ELR (cell line): ENCODE results near the gene FOXP1.

Experiments
- DNase-seq: peaks from one replicate; pipeline ENCODE4 v3.0.0-alpha.2; 2015; ENCODE audit warnings: low read depth

Gene FOXP1

DNA sequence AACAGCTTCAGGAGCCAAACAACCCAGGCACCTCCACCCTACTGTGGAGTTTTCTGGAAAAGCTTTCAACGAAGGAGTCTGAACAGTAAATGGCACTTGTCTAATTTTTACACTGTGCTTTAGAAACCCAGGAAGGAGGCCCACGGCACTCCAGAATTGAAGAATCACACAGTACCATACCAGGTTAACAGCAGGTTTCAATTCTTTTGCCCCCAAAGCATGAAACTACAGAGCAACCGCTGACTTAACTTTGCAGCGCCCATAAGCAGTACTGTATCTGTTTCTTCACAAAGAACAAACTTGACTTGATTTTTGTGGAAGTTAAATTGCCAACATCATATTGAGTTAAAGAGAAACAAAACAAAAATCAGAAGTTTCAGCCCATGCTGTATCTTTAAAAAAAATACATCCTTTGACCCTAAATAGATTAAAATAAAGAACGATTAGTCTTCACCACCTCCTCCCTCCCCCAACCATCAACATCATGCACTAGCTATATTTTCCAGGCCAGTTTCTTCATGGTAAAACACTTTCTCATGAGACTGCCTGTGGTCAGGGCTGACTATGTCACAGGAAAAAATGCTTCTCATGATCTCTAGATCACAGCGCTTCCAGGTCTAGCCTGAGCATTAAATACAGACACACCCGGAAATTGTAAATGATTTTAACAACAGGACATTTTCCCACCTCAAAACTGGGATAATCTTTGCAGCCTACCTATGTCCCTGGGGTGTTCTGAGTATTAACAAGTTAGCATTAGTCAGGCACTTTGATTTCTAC, 456.3 kb downstream of the FOXP1 start:
- DNase-seq: no peak

DNA sequence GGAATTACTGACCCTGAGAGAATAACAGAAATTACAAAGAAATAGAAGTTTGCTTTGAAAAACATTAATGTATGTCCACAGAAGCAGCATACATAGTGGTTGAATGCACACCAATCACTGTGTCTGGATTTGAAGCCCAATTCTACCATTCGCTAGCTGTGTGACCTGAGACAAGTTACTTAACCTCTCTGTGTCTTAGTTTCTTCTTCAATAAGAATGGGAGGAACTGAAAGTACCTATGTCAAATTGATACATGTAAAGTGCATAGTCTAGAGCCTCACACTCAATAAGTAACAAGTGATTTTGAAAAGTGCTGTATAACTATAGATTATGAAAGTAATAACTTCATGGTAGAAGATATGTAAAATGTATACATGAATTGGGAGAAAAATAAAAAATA, 457.8 kb downstream of the FOXP1 start:
- no peak for DNase-seq

DNA sequence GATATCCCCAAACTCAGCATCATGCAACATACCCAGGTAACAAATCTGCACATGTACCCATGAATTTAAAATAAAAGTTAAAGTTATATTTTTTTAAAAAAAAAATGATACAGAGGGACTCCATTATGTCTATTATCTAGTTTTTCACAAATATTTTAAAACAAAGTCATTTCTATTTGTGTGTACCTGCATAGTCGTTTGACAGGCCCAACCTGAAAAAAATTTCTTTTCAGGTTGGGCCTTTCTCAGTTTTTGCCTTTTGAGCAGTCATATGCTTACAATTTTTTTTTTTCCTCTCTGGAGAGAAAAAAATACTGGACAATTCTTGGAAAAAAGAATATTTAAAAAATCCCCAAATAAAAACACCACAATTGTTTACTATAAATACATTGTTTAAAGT, 459.5 kb downstream of the FOXP1 start:
- DNase-seq: no peak

DNA sequence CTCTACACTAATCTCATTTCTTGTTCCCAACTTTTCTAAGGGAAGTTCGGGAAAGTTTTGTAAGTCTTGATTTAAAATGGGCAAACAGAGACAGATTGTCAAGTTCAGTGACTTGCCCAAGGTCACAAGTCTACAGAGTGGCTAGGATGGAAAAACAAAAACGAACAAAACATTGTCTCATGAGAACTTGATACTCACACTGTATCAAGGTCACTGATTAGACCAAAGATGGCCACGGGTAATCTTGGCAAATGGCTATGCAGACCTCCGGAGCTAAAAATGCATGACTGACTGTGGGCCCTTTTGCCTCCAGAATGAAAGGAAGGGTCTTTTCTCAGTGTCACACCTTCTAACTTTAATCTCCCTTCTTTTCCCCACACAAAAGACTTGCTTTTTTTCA, 460.9 kb downstream of the FOXP1 start:
- no peak for DNase-seq

DNA sequence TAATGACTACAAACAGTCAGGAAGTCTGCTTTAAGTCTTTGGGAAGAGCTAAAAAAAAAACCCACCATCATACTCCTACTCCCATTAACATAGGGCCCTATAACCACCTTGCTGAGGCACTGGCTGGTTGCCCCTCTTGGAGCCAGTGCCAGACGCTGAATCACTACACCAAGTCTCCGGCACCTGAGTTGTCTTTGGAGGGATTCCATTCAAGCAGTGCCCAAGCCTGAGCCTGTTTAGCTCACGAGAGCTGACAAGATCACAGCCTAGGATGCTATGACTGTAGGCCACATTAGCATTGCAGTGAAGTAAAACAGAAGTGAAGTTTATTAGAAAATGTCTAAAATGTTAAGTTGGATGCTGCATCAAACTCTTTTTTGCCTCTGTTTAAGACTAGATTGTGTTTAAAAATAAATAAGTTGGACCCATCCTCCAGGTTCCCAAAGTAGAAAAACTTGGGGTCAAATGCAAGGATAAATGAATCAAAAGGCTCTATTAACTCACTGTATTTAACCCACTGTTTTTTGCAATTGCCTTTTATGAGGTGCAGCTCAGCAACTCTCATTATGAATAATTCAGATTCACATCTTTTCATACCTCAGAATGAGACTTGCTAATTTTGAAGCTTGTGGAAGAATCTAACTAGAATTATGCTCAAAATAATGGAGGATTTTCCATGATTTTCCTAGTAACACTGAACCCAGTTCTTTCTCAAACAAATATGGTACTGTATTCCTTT, 461.9 kb downstream of the FOXP1 start:
- DNase-seq: no peak

DNA sequence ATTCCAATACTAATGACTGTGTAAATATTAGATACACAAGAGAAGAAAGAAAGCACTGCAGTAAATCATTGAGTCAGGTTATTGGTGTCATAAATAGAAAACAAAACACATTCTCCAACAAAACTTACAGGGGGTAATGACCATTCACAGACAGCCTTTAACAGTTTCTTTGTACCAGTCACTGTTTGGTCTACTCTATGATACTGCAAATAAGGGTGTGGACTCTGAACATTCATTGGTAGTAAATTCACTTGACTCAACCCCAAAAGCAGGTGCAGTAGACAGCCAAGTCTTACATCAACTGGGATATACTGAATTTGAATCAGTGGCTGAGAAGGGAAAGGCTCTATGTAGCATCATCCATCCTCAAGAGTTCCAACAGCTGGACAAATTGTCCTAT, 463.5 kb downstream of the FOXP1 start:
- no peak for DNase-seq

DNA sequence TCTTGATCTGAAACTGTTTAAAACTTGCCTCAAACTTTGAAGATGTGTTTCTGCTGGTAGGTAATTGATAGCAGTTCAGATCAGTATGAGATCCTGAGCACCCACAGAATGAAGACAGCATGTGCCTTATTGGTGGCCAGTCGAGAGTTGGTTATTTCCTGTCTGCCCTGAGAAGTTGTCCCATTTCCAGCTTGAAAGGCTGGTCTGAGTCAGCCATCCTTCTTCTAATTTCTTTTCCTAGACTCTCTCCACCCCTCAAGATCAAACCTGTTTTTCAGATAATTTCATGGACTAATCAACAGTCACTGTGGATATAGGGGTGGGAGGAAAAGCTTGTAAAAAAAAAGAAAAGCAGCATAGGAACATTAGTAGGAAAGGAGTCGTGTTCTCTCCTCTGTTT, 464.4 kb downstream of the FOXP1 start:
- no peak for DNase-seq

DNA sequence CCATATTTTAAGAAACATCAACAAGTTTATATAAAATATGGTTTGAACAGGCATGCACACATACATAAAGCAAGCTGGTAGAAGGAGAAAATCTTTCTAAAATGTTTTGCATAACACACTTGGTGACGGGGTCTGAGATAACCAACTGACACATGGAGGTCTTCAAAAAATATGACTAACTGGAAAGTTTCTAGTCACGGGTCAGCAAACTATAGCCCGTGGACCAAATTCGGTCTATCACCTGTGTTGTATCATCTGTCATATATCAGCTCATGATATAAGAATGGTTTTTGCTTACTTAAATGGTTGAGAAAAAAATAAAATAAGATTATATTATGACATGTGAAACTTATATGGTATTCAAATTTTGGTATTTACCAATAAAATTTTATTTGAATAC, 465.1 kb downstream of the FOXP1 start:
- DNase-seq: no peak

DNA sequence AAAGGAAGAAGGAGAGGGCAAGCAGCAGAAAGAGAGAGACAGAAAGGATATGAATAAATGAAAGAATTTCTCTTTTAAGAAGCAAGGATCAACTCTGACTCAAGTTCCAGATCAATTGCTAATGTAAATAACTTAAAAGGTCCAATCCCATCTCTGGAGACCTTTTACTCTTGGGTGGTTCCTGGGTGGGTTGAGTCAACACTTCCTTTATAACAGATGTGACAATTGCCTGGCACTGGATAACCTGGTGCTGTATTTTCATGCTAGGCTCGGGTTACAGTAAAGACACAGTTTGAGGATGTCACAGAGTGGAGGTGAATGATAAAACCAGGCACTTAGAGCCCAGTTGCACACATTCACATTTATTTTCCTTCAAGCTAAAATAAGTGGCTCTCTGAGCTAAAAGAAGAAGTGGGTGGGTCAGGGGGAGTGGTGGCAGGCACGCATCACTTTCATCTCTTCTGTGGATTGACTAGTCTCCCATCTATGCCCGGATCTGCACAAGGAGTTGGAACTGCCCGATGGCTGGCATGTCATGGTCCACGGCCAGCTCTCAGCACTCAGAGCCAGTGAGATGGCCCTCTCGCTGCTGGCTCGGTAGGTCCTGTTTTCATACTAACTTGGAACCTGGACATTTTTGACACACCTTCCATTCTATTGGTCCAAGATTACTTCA, 465.8 kb downstream of the FOXP1 start:
- peak; percentile 76 for DNase-seq

DNA sequence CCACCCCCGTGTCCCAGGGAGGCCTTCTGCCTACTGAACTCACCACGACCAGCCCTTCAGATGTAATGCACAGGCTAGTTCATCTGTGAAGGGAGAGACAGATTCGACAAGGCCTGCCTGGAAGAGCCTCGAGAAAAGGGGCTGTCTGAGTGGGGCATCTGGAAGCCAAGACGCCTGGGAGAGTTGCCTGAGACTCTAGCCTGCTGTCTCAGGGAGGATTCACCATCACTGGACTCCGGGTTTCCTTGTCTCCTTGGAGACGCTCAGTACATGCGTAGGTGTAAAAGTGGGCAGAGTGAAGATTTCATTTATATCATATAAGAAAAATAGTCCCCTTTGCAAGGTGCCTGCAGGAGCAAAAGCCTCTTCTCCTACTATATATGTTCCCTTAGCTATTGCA, 468.9 kb downstream of the FOXP1 start:
- no peak for DNase-seq

DNA sequence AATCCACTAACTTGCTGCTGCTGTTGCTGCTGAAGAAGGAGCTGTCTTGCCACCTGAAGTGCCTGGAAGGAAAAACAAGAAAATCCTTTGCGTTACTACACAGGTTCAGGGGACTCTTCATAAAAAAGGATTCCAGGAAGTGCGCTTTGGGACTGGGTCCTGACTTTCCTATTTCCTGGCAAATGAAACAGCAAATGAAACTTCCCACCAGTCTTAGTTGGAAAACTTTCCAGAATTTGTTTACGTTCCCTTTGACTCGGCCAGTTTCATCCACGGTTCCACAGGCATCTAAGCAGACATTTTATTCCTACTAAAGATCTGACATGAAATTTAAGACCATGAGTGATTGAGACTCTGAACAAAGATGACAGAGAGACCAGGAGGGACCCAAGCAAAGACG, 471.0 kb downstream of the FOXP1 start:
- DNase-seq: no peak

DNA sequence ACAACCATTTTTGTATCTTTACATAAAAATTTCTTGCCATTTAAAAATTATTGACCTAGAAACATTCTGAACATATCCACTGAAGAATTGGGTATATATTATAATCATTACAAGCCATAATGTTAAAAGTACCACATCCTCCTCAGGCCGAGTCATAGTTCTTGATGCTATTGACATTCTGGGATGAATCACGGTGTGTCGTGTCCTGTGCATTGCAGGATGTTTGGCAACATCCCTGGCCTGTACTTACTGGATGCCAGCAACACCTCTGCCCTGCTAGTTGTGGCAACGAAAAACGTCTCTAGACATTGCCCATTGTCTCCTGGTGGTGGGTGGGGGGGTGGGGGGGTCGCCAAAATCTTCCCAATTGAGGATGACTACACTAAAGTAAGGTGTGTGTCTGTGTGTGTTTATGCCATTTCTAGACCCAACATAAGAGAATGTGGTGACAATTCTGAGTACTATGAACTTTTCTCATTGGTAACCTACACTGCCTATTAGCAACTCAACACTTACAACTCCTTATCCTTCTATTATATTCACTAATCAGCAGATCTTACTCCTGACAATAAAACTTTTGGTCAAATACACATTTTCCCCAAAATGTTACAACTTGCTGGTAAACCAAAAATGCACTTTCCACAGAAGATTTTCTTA, 471.6 kb downstream of the FOXP1 start:
- peak; percentile 96 for DNase-seq

DNA sequence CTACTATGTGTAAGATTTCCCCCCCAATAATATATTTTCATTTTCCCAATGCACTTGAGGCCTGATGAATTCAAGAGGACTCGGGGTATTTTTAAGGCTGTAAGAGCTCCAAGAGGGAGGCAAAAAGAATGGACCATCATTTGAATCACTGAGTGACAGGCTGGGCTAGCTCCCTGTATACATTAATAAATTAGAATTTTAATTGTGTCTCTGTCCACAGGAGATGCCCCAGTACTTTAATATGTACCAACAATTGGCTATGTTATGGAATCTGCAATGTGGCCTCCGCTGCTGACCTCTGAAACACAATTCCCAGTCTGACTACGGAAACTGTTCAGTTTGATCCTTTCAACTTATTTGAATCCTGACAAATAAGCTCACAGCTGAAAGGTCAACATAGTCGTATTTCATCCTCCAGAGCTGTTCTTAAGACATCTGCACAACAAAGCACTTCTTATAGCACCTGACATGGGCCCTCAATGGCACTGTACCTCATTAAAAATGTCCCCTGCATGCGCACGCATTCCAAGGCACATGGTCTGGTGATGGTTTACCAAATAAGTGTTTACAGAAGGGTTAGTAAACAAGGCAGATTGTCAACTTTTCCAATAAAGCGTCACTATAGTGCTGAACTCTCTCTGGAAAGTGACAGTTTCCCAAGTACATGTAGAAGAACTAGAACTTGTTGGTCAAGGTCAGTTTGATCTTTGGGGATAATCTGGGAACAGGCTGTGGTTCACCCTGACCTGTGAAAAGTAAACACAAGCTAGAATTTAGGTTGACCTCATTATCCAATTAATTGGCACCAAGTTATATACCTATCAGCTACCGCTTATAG, 472.9 kb downstream of the FOXP1 start:
- DNase-seq: no peak

DNA sequence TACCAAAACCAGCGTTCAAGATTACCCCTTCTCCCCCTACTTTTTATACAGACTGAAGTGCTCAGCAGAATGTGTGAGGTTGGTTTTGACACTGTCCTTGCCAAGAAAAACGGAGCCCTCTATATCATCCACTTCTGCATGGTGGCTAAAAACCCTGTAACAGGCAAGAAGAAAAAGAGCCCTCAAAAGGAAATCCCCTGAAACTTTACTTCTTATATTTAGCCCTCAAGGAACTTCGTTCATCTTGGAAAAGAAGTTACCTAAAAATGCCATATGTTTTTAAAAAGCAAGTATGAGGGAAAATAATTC, 473.6 kb downstream of the FOXP1 start:
- no peak for DNase-seq

DNA sequence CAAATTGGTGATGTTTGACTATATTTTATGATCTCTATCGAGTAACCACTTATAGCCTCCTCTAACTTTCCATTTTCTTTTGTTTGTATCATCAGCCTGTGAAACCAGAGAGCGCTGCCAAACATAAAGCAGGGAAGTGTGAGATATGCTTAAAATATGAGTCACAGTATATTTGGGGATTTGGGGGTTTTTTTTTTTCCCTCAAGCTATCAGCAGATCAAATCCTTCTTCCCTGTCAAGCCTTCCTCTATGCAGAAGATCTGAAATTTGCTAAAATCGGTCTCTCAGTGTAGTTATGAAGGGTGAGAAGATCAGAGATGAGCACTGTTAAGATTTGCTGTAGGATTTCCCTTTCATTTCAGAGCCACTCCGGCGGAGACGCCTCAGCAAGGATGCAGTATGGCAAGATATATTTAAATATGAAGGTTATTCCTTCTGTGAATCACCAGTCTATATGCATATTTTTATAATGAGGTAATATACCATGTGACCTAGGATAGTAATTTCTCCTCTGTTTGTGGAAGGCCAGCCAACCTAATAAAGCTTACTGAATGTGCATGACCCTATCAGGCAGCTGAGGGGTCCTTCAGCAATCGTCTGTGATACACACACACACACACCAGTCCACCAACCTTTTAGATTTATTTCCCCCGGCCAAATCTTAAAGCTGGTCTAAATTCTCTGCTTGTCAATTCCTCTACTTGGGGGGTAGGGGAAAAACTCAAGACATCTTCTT, 474.1 kb downstream of the FOXP1 start:
- peak; percentile 93 for DNase-seq

DNA sequence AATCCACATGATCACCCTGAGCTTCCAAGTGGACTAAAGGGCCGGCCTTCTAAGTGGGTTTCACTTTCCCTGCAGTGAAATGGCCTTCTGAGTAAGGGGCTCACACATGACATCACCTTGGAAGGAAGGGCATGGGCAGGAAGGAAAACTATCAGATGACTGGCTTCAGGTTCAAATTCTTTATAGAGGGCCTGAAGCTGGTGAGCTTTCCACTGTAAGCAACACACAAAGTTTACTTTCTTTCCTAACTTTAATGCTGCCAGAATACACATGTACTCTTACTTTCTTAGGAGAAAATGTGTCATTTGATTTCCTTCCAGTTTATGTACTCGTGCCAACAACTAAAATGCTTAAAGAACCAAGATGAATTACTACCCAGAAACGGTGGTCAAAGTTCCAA, 475.6 kb downstream of the FOXP1 start:
- no peak for DNase-seq

DNA sequence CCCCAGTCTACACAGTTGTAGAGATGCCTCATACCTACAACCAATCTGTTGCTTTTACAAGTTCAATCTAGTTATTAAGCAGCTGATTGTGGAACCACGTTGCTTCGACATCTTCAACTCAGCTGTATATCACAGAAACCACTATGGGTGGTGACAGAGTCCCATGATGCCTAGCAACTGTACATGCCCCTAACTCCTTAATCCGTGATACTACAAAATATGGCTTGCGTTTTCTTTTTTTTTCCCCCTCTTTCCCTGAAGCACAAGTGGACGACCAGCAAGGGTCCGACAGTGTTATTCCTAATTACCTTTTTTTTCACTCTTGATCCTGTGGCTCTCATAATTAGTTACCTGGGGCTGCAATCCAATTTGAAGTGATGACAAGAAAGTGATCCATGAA, 478.6 kb downstream of the FOXP1 start:
- no peak for DNase-seq

DNA sequence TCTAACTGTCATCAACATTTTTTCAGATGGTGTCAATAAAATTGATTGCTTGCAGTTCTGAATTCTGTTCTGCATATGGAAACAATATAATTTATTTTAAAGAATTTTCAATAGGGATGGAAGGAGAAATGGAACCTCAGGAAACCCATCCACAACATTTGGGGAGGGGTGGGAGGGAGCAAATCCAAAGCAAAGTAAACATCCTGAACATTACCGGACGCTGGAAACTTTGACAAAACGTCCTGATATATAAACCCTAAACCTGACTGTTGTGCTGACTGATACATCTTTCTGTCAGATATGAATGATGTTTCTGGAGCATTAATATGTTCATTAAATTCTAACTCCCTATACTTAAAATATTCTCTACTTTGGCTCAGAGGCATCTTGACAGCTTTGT, 479.0 kb downstream of the FOXP1 start:
- DNase-seq: no peak

DNA sequence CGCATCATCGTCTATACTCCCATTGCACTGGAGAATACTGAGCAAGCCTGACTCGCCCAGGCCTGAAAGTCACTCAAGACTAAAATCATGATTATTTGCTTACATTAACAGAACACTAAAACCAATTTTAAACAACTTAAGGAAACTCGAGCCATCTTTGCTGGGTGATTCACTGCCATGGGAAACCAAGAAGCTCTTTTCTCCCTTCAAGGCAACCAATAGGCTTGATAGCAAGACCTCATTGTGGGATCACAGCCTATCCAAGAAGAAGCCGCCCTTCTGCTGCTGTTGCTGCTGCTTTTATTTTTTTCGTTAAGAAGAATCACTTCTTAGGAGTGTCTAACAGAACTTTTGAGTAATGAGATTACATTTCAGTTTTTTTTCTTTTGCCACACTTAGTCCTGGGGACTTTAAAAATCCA, 479.4 kb downstream of the FOXP1 start:
- DNase-seq: peak; percentile 89

DNA sequence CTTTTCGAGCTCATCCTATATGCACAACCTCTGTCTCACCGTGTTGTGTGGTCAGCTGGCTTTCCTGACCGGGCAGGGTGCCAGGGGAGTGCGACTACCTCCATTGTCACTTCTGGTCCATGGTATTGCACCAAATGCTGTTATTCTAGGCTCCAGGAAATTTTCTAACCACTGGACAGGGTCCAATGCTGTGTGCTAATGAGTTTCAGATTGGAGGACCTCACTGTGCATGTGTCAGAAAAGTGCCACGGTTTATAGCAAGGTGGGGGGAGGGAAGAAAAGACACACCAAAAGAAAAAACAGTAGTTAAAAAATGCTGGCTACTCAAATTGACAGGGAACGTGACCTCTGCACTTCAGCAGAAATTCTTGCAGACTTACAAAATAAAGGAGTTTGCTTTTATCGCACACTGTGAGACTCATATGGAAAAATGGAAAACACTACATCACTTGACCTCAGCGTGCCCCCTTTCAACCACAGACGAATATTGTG, 480.1 kb downstream of the FOXP1 start:
- peak; percentile 61 for DNase-seq
